ENCODE measurements around the gene BAK1. TPM values are rescaled to one million over a fixed set of nuclear protein-coding genes. Genes with fewer than 3 reads are reported as not detected.
A peak's percentile ranks its signal among the peaks of the same experiment; 100 is the strongest.

Gene BAK1
- total and polyA plus RNA-seq, 2 of the 13 experiments (the other 11 are each of a cell fraction or from before 2014, with no cell fraction given) = 15.0 to 23.8 TPM

DNA sequence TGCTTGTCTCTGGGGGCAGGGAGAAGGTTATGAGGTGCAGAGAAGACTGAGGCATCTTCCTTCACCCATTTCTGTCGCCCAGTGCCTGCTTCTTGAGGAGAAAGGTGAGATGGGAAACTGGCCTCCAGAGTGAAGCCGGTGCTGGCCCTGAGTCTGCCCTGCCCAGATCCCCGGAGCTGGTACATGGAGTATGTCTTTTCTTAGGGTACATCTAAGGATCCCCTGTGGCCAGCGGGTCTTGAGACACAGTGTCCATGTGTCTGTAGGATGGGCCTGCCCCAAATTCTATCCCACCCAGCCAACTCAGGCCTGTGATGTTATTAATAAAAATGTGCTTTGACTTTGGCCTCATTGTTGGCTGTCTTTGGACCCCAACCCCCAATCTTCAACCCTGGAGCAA is 8.8 kb upstream of the BAK1 start:
- in situ Hi-C loops (cut with HindIII; ENCODE audit: extremely low pct_ligation_motif_present, low pct_unique_long_range_greater_than_20kb) = loop anchor here (5.0 kb wide), 3 partner anchors 33 to 113 kb away; partner anchors contain the start of gene ITPR3
- no peaks in the 10 kb centered on the region for H3K36me3 ChIP-seq (replicated peaks in 1 of 2; ENCODE audit: control insufficient read depth in 1 of 2, insufficient read depth in 2 of 2, low read length in 2 of 2)
- H4K20me1 ChIP-seq (ENCODE audit: insufficient read depth, low read length) = no peaks in the 10 kb centered on the region
- peak overlapping the region in 1 of 3 experiments; percentile 72; a peak in 1 of 6 replicates for H3K4me3 ChIP-seq (replicated peaks in 1 of 3; ENCODE audit: insufficient read depth in 1 of 3, low read depth in 2 of 3, low read length in 3 of 3)
- intact Hi-C loops (cut with micrococcal nuclease; ENCODE audit: unreplicated experiment) = loop anchor here (2.0 kb wide), 1 partner anchor 156 kb away; no protein-coding TSS in a partner anchor
- ATAC-seq (no peak), FAIRE-seq (no peak), DNase-seq (ENCODE audit: low spot score) (no peak)
- no peak overlapping the region for H2AFZ ChIP-seq (ENCODE audit: low read length)
- peaks cover 55% of the 10 kb centered on the region for H3K4me1 ChIP-seq (ENCODE audit: insufficient read depth, low read length)
- TF ChIP-seq, protein P1, sequence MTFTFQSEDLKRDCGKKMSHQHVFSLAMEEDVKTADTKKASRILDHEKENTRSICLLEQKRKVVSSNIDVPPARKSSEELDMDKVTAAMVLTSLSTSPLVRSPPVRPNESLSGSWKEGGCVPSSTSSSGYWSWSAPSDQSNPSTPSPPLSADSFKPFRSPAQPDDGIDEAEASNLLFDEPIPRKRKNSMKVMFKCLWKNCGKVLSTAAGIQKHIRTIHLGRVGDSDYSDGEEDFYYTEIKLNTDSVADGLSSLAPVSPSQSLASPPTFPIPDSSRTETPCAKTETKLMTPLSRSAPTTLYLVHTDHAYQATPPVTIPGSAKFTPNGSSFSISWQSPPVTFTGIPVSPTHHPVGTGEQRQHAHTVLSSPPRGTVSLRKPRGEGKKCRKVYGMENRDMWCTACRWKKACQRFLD (CRISPR knock-in tag; IDR thresholded peaks at IDR 0.05; ENCODE audit: borderline replicate concordance) = no peak
- TF ChIP-seq, protein P2, sequence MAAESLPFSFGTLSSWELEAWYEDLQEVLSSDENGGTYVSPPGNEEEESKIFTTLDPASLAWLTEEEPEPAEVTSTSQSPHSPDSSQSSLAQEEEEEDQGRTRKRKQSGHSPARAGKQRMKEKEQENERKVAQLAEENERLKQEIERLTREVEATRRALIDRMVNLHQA (CRISPR knock-in tag; IDR thresholded peaks at IDR 0.05) = no peak
- no peak for TF ChIP-seq ZSCAN30 (CRISPR knock-in tag; IDR thresholded peaks at IDR 0.05)
- no peak for TF ChIP-seq SAP130 (CRISPR knock-in tag; IDR thresholded peaks at IDR 0.05; ENCODE audit: low read depth)
- TF ChIP-seq, protein P3, sequence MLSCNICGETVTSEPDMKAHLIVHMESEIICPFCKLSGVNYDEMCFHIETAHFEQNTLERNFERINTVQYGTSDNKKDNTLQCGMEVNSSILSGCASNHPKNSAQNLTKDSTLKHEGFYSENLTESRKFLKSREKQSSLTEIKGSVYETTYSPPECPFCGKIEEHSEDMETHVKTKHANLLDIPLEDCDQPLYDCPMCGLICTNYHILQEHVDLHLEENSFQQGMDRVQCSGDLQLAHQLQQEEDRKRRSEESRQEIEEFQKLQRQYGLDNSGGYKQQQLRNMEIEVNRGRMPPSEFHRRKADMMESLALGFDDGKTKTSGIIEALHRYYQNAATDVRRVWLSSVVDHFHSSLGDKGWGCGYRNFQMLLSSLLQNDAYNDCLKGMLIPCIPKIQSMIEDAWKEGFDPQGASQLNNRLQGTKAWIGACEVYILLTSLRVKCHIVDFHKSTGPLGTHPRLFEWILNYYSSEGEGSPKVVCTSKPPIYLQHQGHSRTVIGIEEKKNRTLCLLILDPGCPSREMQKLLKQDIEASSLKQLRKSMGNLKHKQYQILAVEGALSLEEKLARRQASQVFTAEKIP (CRISPR knock-in tag; IDR thresholded peaks at IDR 0.05; ENCODE audit: borderline replicate concordance) = no peak
- TF ChIP-seq ZFP1 (CRISPR knock-in tag; IDR thresholded peaks at IDR 0.05) = no peak
- TF ChIP-seq, protein P4, sequence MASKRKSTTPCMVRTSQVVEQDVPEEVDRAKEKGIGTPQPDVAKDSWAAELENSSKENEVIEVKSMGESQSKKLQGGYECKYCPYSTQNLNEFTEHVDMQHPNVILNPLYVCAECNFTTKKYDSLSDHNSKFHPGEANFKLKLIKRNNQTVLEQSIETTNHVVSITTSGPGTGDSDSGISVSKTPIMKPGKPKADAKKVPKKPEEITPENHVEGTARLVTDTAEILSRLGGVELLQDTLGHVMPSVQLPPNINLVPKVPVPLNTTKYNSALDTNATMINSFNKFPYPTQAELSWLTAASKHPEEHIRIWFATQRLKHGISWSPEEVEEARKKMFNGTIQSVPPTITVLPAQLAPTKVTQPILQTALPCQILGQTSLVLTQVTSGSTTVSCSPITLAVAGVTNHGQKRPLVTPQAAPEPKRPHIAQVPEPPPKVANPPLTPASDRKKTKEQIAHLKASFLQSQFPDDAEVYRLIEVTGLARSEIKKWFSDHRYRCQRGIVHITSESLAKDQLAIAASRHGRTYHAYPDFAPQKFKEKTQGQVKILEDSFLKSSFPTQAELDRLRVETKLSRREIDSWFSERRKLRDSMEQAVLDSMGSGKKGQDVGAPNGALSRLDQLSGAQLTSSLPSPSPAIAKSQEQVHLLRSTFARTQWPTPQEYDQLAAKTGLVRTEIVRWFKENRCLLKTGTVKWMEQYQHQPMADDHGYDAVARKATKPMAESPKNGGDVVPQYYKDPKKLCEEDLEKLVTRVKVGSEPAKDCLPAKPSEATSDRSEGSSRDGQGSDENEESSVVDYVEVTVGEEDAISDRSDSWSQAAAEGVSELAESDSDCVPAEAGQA (IDR thresholded peaks at IDR 0.05; ENCODE audit: low read depth) = no peak
- TF ChIP-seq, protein P4 (CRISPR knock-in tag; IDR thresholded peaks at IDR 0.05; ENCODE audit: borderline replicate concordance) = no peak
- 0 out of 2 replicates have a peak, but pooled peaks have one; percentile 1 for TF ChIP-seq FOXC1 (CRISPR knock-in tag; IDR thresholded peaks at IDR 0.05; ENCODE audit: borderline replicate concordance)
- TF ChIP-seq CCAR2 (optimal IDR thresholded peaks at IDR 0.05; ENCODE audit: low read depth, low read length) = no peak
- no peak for TF ChIP-seq ZNF160 (CRISPR knock-in tag; IDR thresholded peaks at IDR 0.05)
- peak; percentile 9 for TF ChIP-seq AGO1 (IDR thresholded peaks at IDR 0.05; ENCODE audit: low read depth, low read length, poor library complexity, severe bottlenecking)
- TF ChIP-seq JARID2 (CRISPR knock-in tag; IDR thresholded peaks at IDR 0.05; ENCODE audit: insufficient replicate concordance) = no peak
- no peaks in the 10 kb centered on the region for H3K79me2 ChIP-seq (ENCODE audit: insufficient read depth, low read length)
- 0 out of 5 replicates have a peak, but pooled peaks cover 0 to 3% of the 10 kb centered on the region in 2 experiments for H3K27me3 ChIP-seq (ENCODE audit: control insufficient read depth in 1 of 2, insufficient read depth in 2 of 2, low read length in 2 of 2)
- H3K9me3 ChIP-seq (ENCODE audit: low read length) = no peaks in the 10 kb centered on the region
- ChIA-PET POLR2A (interaction anchor here (1.8 to 3.0 kb wide), 3 partner anchors 44 to 172 kb away, joined by 14 to 23 read pairs (median 21); partner anchors contain the start of gene UQCC2), CTCF (ENCODE audit: low intra/inter-chr PET ratio, low total read pairs) (interaction anchor here (1.0 to 4.1 kb wide), 5 partner anchors 19 to 111 kb away, joined by 6 to 72 read pairs (median 23); no protein-coding TSS in a partner anchor)
- H3K9ac ChIP-seq (ENCODE audit: insufficient read depth, low read depth, low read length) = no peak overlapping the region
- no TSS peak for BruUV-seq (replicated peaks)
- 39% methylated on average over 3 of the region's 4 CpGs for WGBS (ENCODE audit: low lambda C conversion rate)
- H3K4me2 ChIP-seq (ENCODE audit: low read depth, low read length) = peak overlapping the region; percentile 94; the same call in 1 of the 2 replicates
- H3K27ac ChIP-seq (ENCODE audit: extremely low read length, insufficient read depth, low read length) = no peak overlapping the region

Measured in HepG2 (cell line).